Measurements from ENCODE around the gene PLCB1.

DNA sequence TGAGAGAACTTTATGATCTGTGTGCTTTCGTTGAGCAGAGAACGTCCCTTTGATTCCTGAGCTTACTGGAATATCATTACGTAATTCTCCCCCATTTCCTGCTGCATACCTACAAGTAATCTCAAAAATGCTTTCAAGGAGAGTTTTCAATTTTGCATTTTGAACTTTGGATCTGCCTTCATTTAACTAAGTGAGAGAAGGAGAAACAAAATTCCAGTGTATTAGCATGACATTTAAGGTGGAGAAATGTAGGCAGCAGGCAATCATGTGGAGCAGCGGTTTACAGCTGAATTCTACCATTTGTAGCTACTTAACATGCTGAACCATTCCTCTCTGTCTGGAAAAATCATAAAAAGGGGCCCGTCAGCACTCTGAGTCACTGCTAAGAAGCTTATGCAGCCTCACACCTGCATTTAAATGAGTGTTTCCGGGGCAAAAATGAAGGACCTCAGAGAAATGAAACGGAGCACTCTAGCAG, 451.5 kb downstream of the PLCB1 start:
- TF ChIP-seq EZH2 (IDR thresholded peaks at IDR 0.05; ENCODE audit: low read depth, unreplicated experiment) (no peak), POLR2AphosphoS5 (IDR thresholded peaks at IDR 0.05; ENCODE audit: low read depth) (no peak)
- TF ChIP-seq, protein P1, sequence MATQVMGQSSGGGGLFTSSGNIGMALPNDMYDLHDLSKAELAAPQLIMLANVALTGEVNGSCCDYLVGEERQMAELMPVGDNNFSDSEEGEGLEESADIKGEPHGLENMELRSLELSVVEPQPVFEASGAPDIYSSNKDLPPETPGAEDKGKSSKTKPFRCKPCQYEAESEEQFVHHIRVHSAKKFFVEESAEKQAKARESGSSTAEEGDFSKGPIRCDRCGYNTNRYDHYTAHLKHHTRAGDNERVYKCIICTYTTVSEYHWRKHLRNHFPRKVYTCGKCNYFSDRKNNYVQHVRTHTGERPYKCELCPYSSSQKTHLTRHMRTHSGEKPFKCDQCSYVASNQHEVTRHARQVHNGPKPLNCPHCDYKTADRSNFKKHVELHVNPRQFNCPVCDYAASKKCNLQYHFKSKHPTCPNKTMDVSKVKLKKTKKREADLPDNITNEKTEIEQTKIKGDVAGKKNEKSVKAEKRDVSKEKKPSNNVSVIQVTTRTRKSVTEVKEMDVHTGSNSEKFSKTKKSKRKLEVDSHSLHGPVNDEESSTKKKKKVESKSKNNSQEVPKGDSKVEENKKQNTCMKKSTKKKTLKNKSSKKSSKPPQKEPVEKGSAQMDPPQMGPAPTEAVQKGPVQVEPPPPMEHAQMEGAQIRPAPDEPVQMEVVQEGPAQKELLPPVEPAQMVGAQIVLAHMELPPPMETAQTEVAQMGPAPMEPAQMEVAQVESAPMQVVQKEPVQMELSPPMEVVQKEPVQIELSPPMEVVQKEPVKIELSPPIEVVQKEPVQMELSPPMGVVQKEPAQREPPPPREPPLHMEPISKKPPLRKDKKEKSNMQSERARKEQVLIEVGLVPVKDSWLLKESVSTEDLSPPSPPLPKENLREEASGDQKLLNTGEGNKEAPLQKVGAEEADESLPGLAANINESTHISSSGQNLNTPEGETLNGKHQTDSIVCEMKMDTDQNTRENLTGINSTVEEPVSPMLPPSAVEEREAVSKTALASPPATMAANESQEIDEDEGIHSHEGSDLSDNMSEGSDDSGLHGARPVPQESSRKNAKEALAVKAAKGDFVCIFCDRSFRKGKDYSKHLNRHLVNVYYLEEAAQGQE (IDR thresholded peaks at IDR 0.05; ENCODE audit: unreplicated experiment) = no peak
- TF ChIP-seq, protein P2, sequence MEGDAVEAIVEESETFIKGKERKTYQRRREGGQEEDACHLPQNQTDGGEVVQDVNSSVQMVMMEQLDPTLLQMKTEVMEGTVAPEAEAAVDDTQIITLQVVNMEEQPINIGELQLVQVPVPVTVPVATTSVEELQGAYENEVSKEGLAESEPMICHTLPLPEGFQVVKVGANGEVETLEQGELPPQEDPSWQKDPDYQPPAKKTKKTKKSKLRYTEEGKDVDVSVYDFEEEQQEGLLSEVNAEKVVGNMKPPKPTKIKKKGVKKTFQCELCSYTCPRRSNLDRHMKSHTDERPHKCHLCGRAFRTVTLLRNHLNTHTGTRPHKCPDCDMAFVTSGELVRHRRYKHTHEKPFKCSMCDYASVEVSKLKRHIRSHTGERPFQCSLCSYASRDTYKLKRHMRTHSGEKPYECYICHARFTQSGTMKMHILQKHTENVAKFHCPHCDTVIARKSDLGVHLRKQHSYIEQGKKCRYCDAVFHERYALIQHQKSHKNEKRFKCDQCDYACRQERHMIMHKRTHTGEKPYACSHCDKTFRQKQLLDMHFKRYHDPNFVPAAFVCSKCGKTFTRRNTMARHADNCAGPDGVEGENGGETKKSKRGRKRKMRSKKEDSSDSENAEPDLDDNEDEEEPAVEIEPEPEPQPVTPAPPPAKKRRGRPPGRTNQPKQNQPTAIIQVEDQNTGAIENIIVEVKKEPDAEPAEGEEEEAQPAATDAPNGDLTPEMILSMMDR (conservative IDR thresholded peaks at IDR 0.05; ENCODE audit: low read depth in 2 of 2) = no peak
- TF ChIP-seq, protein P3, sequence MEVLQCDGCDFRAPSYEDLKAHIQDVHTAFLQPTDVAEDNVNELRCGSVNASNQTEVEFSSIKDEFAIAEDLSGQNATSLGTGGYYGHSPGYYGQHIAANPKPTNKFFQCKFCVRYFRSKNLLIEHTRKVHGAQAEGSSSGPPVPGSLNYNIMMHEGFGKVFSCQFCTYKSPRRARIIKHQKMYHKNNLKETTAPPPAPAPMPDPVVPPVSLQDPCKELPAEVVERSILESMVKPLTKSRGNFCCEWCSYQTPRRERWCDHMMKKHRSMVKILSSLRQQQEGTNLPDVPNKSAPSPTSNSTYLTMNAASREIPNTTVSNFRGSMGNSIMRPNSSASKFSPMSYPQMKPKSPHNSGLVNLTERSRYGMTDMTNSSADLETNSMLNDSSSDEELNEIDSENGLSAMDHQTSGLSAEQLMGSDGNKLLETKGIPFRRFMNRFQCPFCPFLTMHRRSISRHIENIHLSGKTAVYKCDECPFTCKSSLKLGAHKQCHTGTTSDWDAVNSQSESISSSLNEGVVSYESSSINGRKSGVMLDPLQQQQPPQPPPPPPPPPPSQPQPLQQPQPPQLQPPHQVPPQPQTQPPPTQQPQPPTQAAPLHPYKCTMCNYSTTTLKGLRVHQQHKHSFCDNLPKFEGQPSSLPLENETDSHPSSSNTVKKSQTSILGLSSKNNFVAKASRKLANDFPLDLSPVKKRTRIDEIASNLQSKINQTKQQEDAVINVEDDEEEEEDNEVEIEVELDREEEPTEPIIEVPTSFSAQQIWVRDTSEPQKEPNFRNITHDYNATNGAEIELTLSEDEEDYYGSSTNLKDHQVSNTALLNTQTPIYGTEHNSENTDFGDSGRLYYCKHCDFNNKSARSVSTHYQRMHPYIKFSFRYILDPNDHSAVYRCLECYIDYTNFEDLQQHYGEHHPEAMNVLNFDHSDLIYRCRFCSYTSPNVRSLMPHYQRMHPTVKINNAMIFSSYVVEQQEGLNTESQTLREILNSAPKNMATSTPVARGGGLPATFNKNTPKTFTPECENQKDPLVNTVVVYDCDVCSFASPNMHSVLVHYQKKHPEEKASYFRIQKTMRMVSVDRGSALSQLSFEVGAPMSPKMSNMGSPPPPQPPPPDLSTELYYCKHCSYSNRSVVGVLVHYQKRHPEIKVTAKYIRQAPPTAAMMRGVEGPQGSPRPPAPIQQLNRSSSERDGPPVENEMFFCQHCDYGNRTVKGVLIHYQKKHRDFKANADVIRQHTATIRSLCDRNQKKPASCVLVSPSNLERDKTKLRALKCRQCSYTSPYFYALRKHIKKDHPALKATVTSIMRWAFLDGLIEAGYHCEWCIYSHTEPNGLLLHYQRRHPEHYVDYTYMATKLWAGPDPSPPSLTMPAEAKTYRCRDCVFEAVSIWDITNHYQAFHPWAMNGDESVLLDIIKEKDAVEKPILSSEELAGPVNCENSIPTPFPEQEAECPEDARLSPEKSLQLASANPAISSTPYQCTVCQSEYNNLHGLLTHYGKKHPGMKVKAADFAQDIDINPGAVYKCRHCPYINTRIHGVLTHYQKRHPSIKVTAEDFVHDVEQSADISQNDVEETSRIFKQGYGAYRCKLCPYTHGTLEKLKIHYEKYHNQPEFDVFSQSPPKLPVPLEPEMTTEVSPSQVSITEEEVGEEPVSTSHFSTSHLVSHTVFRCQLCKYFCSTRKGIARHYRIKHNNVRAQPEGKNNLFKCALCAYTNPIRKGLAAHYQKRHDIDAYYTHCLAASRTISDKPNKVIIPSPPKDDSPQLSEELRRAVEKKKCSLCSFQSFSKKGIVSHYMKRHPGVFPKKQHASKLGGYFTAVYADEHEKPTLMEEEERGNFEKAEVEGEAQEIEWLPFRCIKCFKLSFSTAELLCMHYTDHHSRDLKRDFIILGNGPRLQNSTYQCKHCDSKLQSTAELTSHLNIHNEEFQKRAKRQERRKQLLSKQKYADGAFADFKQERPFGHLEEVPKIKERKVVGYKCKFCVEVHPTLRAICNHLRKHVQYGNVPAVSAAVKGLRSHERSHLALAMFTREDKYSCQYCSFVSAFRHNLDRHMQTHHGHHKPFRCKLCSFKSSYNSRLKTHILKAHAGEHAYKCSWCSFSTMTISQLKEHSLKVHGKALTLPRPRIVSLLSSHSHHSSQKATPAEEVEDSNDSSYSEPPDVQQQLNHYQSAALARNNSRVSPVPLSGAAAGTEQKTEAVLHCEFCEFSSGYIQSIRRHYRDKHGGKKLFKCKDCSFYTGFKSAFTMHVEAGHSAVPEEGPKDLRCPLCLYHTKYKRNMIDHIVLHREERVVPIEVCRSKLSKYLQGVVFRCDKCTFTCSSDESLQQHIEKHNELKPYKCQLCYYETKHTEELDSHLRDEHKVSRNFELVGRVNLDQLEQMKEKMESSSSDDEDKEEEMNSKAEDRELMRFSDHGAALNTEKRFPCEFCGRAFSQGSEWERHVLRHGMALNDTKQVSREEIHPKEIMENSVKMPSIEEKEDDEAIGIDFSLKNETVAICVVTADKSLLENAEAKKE (CRISPR knock-in tag; IDR thresholded peaks at IDR 0.05) = no peak
